SH-SY5Y (cell line): ENCODE measurements around the gene LTN1.

Experiments used
- GATA2 ChIP-seq: IDR thresholded peaks from 2 replicates; pipeline ENCODE4 v1.6.1; 2011; ENCODE audit warnings: mild to moderate bottlenecking, low read depth, low read length
- GATA3 ChIP-seq: IDR thresholded peaks from 2 replicates; pipeline ENCODE4 v1.6.1; 2011; ENCODE audit warnings: low read depth, mild to moderate bottlenecking, low read length, moderate library complexity

DNA sequence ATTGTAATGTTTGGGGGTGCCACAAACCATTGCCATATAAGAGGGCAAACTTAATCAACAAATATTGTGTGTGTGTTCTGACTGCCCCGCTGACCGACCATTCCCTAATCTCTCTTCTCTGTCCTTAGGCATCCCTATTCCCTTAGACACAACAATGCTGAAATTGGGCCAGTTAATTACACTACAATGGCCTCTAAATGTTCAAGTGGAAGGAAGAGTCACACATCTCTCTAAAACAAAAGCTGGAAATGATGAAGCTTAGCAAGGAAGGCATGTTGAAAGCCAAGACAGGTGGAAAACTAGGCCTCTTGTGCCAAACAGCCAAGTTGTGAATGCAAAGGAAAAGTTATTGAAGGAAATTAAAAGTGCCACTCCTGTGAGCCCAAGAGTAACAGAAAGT, 30.2 kb downstream of the LTN1 start:
- TF ChIP-seq GATA3 (no peak), GATA2 (no peak)
